ELF-1 (cell line): Measurements from ENCODE around the gene KMT2C.
"Not testable (repeated sequence)": the region's sequence is repeated elsewhere in the genome, so short reads cannot be mapped to it uniquely, and the experiment has no call there.

Experiments
- DNase-seq: peaks from one replicate; pipeline ENCODE4 v3.0.0-alpha.2; 2016; ENCODE audit warnings: low read depth, low spot score

Gene KMT2C

GRCh38 chr7:152441810-152442209 is 6.0 kb upstream of the KMT2C start:
- DNase-seq = not testable (repeated sequence)

GRCh38 chr7:152441168-152441567 is 5.4 kb upstream of the KMT2C start:
- not testable (repeated sequence) for DNase-seq

DNA sequence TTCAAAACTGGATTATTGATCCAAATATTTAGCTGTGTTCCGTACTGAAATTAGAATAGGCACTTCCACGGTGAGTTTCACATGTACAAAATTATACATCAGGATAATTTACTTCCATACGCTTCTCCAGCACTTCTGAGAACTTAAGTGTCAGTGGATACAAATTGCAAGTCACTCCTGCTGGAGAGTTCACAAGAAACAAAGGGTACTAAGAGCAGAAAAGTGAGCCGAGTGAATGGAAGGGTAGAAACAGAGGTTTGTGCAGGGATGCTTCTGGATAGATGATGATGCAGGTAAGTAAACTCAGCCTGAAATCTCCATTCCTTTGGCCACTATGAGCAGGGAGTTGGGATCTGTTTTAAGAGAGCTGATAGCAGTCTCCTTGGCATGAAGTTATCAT is 2.2 kb upstream of the KMT2C start:
- DNase-seq = not testable (repeated sequence)

- not testable (repeated sequence) for DNase-seq
Measured at GRCh38 chr7:152436931-152437575, 1.2 kb upstream of the KMT2C start.

GRCh38 chr7:152436111-152436930 is 518 bp upstream of the KMT2C start:
- peak; percentile 92 for DNase-seq

DNA sequence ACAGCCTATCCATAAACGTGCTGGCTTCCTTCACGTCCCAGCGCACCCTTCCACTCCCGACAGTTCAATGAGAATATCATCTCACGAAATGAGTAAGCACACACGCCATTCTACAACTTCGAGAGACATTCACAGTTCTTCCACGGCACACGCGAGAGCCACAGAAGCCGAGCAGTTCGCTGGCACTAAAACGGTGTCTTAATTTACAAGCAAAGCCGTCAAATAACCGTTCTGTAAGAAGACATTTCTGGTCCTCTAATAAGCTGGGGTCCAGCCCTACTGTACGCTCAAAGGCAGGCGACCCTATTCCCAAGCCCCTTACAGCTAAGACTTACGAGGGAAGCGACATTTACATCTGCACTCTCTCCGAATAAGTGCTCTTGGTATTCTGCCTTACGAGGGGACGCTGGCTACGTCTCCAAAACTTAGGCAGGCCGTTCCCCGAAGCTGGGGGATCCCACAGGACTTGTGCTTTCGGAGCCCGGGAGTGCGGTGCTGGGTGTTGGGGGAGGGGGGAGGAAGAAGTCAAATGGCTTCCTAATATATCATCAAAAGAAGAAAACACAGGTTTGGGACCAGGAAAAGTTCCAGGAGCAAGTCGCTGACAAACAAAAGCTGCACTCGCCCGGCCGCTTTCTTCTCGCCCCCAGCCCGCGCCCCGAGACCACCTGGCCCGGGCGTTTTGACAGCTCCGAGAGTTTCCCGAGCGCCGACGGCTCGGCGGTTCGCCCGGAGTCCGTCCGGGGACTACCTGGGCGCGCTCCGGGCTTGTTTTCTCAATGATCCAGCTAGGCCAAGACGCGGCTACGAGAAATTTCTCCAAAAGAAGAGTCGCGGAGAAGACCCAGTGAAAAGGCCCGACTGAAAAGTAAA is 1.1 kb downstream of the KMT2C start:
- peak; percentile 50 for DNase-seq

- DNase-seq = not testable (repeated sequence)
Measured at GRCh38 chr7:152433721-152434490, 1.9 kb downstream of the KMT2C start.

GRCh38 chr7:152432735-152433134 is 3.1 kb downstream of the KMT2C start:
- DNase-seq = not testable (repeated sequence)

- no peak for DNase-seq
Measured at GRCh38 chr7:152430854-152431253, 4.9 kb downstream of the KMT2C start.

DNA sequence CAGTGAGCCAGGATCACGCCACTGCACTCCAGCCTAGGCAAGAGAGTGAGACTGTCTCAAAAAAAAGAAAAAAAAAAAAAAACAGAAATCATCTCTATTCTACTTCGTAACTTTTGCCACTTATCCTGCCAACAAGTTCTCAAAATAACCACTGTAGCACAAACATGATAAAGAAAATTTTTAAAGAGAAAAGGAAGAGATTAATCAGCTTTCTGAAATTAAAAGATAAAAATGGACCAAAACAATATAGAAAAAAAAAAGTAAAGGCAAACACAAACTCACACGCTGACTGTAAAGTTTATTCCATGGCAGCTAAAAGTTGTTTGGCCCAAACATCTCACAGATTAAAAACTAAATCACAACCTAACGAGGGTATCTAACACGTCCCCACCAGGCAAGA is 5.7 kb downstream of the KMT2C start:
- DNase-seq = not testable (repeated sequence)

DNA sequence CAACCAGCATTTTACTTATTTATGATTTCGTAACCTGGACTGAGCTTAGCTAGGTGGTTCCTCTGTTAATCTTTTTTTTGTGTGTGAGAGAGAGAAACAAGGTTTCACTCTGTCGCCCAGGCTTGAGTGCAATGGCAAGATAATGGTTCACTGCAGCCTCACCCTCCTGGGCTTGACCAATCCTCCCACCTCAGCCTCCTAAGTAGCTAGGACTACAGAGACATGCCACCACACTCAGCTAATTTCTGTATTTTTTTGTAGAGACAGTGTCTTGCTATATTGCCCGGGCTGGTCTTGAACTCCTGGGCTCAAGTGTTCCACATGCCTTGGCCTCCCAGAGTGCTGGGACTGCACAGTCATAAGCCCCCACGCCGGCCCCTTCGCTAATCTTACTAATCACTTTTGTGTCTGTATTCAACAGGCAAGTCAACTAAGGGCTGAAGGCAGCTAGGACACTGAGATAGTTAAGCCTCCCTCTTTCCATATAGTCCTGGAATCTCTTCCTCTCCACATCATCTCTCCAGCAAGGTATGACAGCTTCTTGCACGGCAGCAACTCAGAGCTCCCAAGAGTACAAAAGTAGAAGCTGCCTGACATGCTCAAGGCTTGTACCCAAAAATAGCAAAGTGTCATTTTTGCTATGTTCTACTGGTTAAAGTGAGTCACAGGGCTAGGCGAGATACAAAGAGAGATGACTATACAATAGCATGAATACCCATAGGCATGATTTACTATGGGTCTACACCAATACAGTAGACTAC is 11.3 kb downstream of the KMT2C start:
- DNase-seq = no peak

GRCh38 chr7:152423991-152424347 is 11.8 kb downstream of the KMT2C start:
- DNase-seq = no peak

GRCh38 chr7:152423171-152423570 is 12.6 kb downstream of the KMT2C start:
- not testable (repeated sequence) for DNase-seq

DNA sequence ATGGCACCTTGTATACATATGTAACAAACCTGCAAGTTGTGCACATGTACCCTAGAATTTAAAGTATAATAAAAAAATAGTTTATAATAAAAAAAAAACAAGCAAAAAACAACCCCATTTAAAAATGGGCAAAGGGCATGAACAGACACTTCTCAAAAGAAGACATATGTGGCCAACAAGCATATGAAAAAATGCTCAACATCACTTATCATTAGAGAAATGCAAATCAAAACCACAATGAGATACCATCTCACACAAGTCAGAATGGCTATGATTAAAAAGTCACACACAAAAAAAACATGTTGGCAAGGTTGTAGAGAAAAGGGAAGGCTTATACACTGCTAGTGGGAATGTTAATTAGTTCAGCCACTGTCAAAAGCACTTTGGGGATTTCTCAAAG is 14.9 kb downstream of the KMT2C start:
- DNase-seq = not testable (repeated sequence)

DNA sequence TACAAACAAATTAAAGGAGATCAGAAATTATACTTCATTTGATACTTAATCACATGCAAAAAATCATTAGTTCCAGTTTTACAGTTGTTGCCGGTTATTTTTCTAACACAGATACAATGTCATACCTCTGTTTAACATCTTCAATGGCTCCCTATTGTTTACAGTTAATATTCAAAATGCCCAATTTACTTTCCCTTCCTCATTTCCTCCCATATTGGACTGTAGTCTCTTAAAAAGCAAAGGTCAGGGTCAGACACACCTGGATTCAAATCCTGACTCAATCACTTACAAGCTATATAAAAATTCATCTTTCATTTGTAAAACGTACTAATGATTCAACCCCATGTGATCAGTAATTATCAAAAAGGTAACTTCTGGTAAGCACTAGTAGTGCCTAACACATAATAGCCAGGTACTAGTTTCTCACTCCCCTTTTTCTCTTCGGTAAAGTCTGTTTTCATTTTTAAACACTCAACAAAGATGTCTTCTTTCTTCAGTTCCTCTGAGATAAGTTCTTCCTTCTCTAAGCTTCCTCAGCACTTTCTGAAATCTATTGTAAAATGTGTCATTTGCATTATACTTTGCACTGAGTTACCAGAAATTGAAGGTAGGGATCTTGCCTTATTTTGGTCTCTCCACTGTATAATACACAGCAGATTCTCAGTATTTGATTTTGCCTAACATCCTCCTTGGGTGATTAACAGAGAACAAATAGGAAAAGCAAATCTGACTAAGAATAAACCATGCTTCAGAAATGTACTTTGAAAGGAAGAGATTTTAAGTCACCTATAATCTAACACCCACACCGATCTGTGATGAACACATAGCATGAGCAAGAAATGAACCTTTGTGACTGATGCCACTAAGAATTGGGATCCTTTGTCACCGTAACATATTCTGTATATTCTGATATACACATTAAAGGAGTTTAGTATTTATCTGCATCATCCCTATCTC is 16.1 kb downstream of the KMT2C start:
- DNase-seq = no peak

DNA sequence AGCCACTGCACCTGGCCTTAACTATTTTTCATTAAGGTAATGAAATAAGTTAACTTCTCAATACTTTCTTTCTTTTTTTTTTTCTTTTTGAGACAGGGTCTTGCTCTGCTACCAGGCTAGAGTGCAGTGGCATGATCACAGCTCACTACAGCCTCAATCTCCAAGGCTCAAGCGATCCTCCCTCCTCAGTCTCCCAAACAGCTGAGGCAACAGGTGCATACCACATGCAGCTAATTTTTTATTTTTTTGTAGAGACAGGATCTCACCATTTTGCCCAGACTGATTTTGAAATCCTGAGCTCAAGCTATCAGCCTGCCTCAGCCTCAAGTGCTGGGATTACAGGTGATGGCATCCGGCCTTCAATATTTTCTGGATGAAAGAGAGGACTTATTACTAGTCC is 21.0 kb downstream of the KMT2C start:
- no peak for DNase-seq

DNA sequence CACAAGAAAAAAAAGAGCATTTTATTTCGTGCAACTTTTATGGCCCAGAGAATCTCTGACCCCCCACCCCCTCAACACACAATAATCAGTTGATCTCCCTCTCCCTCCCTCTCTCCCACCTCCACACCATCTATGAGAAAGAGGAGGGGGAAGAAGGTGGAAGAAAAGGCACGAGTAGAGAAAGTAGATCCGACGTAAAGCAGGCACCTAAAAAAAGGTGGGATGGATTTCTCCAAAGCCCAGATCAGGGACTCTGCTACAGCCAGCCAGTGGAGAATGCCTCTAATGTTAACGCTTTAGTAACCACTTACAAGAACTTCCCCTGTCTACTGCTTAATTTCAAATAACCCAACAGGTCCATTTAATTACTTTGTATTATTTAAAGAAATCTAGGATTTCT is 24.4 kb downstream of the KMT2C start:
- peak; percentile 53 for DNase-seq

- no peak for DNase-seq
Measured at GRCh38 chr7:152406491-152406890, 29.3 kb downstream of the KMT2C start.

DNA sequence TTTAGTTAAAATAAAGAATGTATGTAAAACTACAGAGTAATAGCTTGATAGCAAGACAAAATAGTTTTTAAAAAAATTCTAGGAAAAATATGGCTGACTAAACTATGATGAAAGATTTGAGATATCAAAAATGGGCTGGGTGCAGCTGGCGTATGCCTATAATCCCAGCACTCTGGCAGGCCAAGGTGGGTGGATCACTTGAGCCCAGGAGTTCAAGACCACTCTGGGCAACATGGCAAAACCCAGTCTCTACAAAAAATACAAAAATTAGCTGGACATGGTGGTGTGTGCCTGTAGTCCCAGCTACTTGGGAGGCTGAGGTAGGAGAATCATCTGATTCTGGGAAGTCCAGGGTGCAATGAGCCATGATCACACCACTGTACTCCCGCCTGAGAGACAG is 29.8 kb downstream of the KMT2C start:
- DNase-seq = not testable (repeated sequence)
